Left ventricle myocardium superior (tissue), 1 donor: ENCODE data around the gene ARHGEF3. TPM values are rescaled to one million over a fixed set of nuclear protein-coding genes. Genes with fewer than 3 reads are reported as not detected.

ENCODE experiments used
- ATAC-seq: fragments of 200-7000 bp; cut with Tn5 transposase; one replicate; pipeline ENCODE4 v1.9.1; 2020; ENCODE audit warnings: mild to moderate bottlenecking, moderate library complexity
- DNase-seq: peaks from one replicate; pipeline ENCODE4 v3.0.0-alpha.2; 2020
- intact Hi-C: fragments of 100-400 bp; cut with micrococcal nuclease; formaldehyde crosslinking; loops from one replicate; pipeline ENCODE4 v1.11.0; 2022
- total RNA-seq: library from RNA; stranded (reverse); fragmentation: NEBNext Ultra II Directional; extraction: Animal tissue kit (Norgen Biotek cat#: 25700); gene quantifications from one replicate; pipeline ENCODE4 v1.2.1, GENCODE V29; 2021
- donor health status: DM: no; HTN: yes; CAD: no; lungs with severe emphysema.

The ARHGEF3 gene
- total RNA-seq, 1 donor from 2014 or later = 17.6 TPM

GRCh38 chr3:56782215-56782614, 19.5 kb downstream of the ARHGEF3 start:
- DNase-seq (no peak), ATAC-seq (no peak)
- intact Hi-C loops = no loop called here

- ATAC-seq (no peak), DNase-seq (no peak)
- intact Hi-C loops = no loop called here
These were observed 20.0 kb downstream of the ARHGEF3 start for GRCh38 chr3:56781762-56782161.

GRCh38 chr3:56780936-56781335, 20.8 kb downstream of the ARHGEF3 start:
- DNase-seq (no peak), ATAC-seq (no peak)
- intact Hi-C loops = no loop called here

- intact Hi-C loops = no loop called here
- DNase-seq = no peak
- no peak for ATAC-seq
These were observed 22.9 kb downstream of the ARHGEF3 start for GRCh38 chr3:56778893-56779292.

- intact Hi-C loops = no loop called here
- ATAC-seq (peak; percentile 65), DNase-seq (no peak)
These were observed 25.2 kb downstream of the ARHGEF3 start for GRCh38 chr3:56776556-56776950.

- ATAC-seq = peak; percentile 42
- intact Hi-C loops = no loop called here
- no peak for DNase-seq
These were observed 25.8 kb downstream of the ARHGEF3 start for GRCh38 chr3:56775838-56776555.

GRCh38 chr3:56775445-56775837, 26.3 kb downstream of the ARHGEF3 start:
- ATAC-seq (peak; percentile 18), DNase-seq (no peak)
- intact Hi-C loops = no loop called here

GRCh38 chr3:56773986-56774385, 27.8 kb downstream of the ARHGEF3 start:
- no peak for ATAC-seq
- intact Hi-C loops = no loop called here
- DNase-seq = no peak

GRCh38 chr3:56772952-56773938, 28.5 kb downstream of the ARHGEF3 start:
- intact Hi-C loops = no loop called here
- no peak for DNase-seq
- ATAC-seq = no peak

GRCh38 chr3:56771376-56771775, 30.4 kb downstream of the ARHGEF3 start:
- intact Hi-C loops = no loop called here
- ATAC-seq = no peak
- DNase-seq = no peak

GRCh38 chr3:56769116-56769707, 32.5 kb downstream of the ARHGEF3 start:
- ATAC-seq = peak; percentile 86
- intact Hi-C loops = no loop called here
- no peak for DNase-seq

- no peak for DNase-seq
- intact Hi-C loops = no loop called here
- ATAC-seq = no peak
These were observed 36.7 kb downstream of the ARHGEF3 start for GRCh38 chr3:56764904-56765547.

- intact Hi-C loops = no loop called here
- no peak for ATAC-seq
- no peak for DNase-seq
These were observed 37.6 kb downstream of the ARHGEF3 start for GRCh38 chr3:56764184-56764583.

GRCh38 chr3:56763233-56763632, 38.5 kb downstream of the ARHGEF3 start:
- intact Hi-C loops = no loop called here
- no peak for ATAC-seq
- DNase-seq = no peak

- DNase-seq (no peak), ATAC-seq (peak; percentile 15)
- intact Hi-C loops = no loop called here
These were observed 39.0 kb downstream of the ARHGEF3 start for GRCh38 chr3:56762718-56763117.

GRCh38 chr3:56761887-56762651, 39.7 kb downstream of the ARHGEF3 start:
- intact Hi-C loops = no loop called here
- ATAC-seq (peak; percentile 29), DNase-seq (no peak)

- ATAC-seq (no peak), DNase-seq (no peak)
- intact Hi-C loops = no loop called here
These were observed 40.7 kb downstream of the ARHGEF3 start for GRCh38 chr3:56761023-56761422.

GRCh38 chr3:56759532-56759931, 42.2 kb downstream of the ARHGEF3 start:
- ATAC-seq = no peak
- intact Hi-C loops = no loop called here
- DNase-seq = no peak

GRCh38 chr3:56758539-56758981, 43.2 kb downstream of the ARHGEF3 start:
- ATAC-seq = no peak
- no peak for DNase-seq
- intact Hi-C loops = no loop called here
